ENCODE data around the gene SH3TC2.

Gene SH3TC2

GRCh38 chr5:149011084-149011483, 51.8 kb downstream of the SH3TC2 start (continued):
- TF ChIP-seq ZNF26 (tag by site-specific recombination; IDR thresholded peaks at IDR 0.05): no peak
- no peak for TF ChIP-seq ZNF404 (tag by site-specific recombination; IDR thresholded peaks at IDR 0.05)

- Histone ChIP-seq H3K4me1 (ENCODE audit: control insufficient read depth, insufficient read depth, low read length) (no peaks in the 10 kb centered on the region), H3K4me3 (ENCODE audit: low read depth, low read length) (no peak overlapping the region), H3K9me3 (ENCODE audit: control insufficient read depth, insufficient read depth, low read depth, low read length) (no peaks in the 10 kb centered on the region), H3K27ac (ENCODE audit: extremely low read depth, low read depth, low read length) (no peak overlapping the region), H3K36me3 (ENCODE audit: control insufficient read depth in 2 of 2, insufficient read depth in 1 of 2, low read length in 2 of 2) (no peaks in the 10 kb centered on the region)
- TF ChIP-seq GLIS2 (tag by site-specific recombination; IDR thresholded peaks at IDR 0.05) (no peak), ZNF2 (tag by site-specific recombination; IDR thresholded peaks at IDR 0.05) (no peak), WT1 (tag by site-specific recombination; IDR thresholded peaks at IDR 0.05) (no peak), ZNF76 (tag by site-specific recombination; IDR thresholded peaks at IDR 0.05; ENCODE audit: borderline replicate concordance, low read depth) (no peak), ZNF302 (tag by site-specific recombination; IDR thresholded peaks at IDR 0.05; ENCODE audit: low read depth) (no peak), ZNF560 (tag by site-specific recombination; IDR thresholded peaks at IDR 0.05; ENCODE audit: borderline replicate concordance) (no peak), ZNF24 (tag by site-specific recombination; IDR thresholded peaks at IDR 0.05) (no peak), ZNF280D (tag by site-specific recombination; IDR thresholded peaks at IDR 0.05) (no peak), PRDM10 (tag by site-specific recombination; IDR thresholded peaks at IDR 0.05) (no peak), BCL11B (tag by site-specific recombination; IDR thresholded peaks at IDR 0.05; ENCODE audit: low read depth) (no peak), ZNF423 (tag by site-specific recombination; IDR thresholded peaks at IDR 0.05) (no peak), SETDB1 (IDR thresholded peaks at IDR 0.05; ENCODE audit: insufficient read length, low read length) (no peak), KLF1 (tag by site-specific recombination; IDR thresholded peaks at IDR 0.05) (no peak), ZNF132 (tag by site-specific recombination; IDR thresholded peaks at IDR 0.05; ENCODE audit: borderline replicate concordance) (no peak), KLF16 (tag by site-specific recombination; IDR thresholded peaks at IDR 0.05) (no peak), INSM2 (tag by site-specific recombination; IDR thresholded peaks at IDR 0.05) (no peak), ZBTB20 (tag by site-specific recombination; IDR thresholded peaks at IDR 0.05) (no peak), HOXA7 (CRISPR knock-in tag; IDR thresholded peaks at IDR 0.05; ENCODE audit: borderline replicate concordance) (no peak)
- ChIA-PET CTCF (interaction anchor here (0.6 to 5.7 kb wide), 11 partner anchors 8 to 1150 kb away, joined by 3 to 42 read pairs (median 4); no protein-coding TSS in a partner anchor), POLR2A (interaction anchor here (0.6 to 1.6 kb wide), 2 partner anchors 12 to 724 kb away, joined by 3 to 4 read pairs; no protein-coding TSS in a partner anchor)
These were observed 55.7 kb downstream of the SH3TC2 start for GRCh38 chr5:149007174-149007573.

All from HEK293 (cell line).